ENCODE measurements around the gene PARL.

PARL gene

GRCh38 chr3:183815563-183815940, 69.1 kb downstream of the PARL start:
- TF ChIP-seq USF1 (IDR thresholded peaks at IDR 0.05) (no peak), REST (IDR thresholded peaks at IDR 0.05; ENCODE audit: low read depth) (no peak), ZBTB7A (IDR thresholded peaks at IDR 0.05; ENCODE audit: low read depth) (no peak), TCF12 (IDR thresholded peaks at IDR 0.05; ENCODE audit: low read depth) (no peak), EP300 (IDR thresholded peaks at IDR 0.05; ENCODE audit: borderline replicate concordance) (no peak), EGR1 (IDR thresholded peaks at IDR 0.05) (no peak), TEAD4 (IDR thresholded peaks at IDR 0.05) (no peak), TAF1 (IDR thresholded peaks at IDR 0.05; ENCODE audit: low read depth) (no peak), FOXM1 (IDR thresholded peaks at IDR 0.05; ENCODE audit: borderline replicate concordance, low read depth) (no peak), NFIC (IDR thresholded peaks at IDR 0.05) (no peak), YY1 (IDR thresholded peaks at IDR 0.05; ENCODE audit: low read depth) (no peak), CEBPB (IDR thresholded peaks at IDR 0.05) (no peak), MAX (IDR thresholded peaks at IDR 0.05) (no peak), RAD21 (IDR thresholded peaks at IDR 0.05; ENCODE audit: low read depth) (no peak), CREB1 (IDR thresholded peaks at IDR 0.05; ENCODE audit: low read depth) (no peak)

- no peak for TF ChIP-seq CEBPB (IDR thresholded peaks at IDR 0.05)
These were observed 70.4 kb downstream of the PARL start for GRCh38 chr3:183814240-183814639.

- TF ChIP-seq YY1 (IDR thresholded peaks at IDR 0.05; ENCODE audit: low read depth) (no peak), EGR1 (IDR thresholded peaks at IDR 0.05) (no peak), ZBTB7A (IDR thresholded peaks at IDR 0.05; ENCODE audit: low read depth) (no peak), USF1 (IDR thresholded peaks at IDR 0.05) (no peak), CEBPB (IDR thresholded peaks at IDR 0.05) (no peak), TAF1 (IDR thresholded peaks at IDR 0.05; ENCODE audit: low read depth) (no peak), TEAD4 (IDR thresholded peaks at IDR 0.05) (no peak), EP300 (IDR thresholded peaks at IDR 0.05; ENCODE audit: borderline replicate concordance) (no peak), TCF12 (IDR thresholded peaks at IDR 0.05; ENCODE audit: low read depth) (no peak), MAX (IDR thresholded peaks at IDR 0.05) (no peak), RAD21 (IDR thresholded peaks at IDR 0.05; ENCODE audit: low read depth) (no peak)
These were observed 71.8 kb downstream of the PARL start for GRCh38 chr3:183812761-183813445.

- no peak for TF ChIP-seq MAX (IDR thresholded peaks at IDR 0.05)
- no peak for TF ChIP-seq FOXM1 (IDR thresholded peaks at IDR 0.05; ENCODE audit: borderline replicate concordance, low read depth)
These were observed 73.0 kb downstream of the PARL start for GRCh38 chr3:183811638-183812037.

GRCh38 chr3:183810643-183811594, 73.8 kb downstream of the PARL start:
- no peak for TF ChIP-seq TAF1 (IDR thresholded peaks at IDR 0.05; ENCODE audit: low read depth)
- no peak for TF ChIP-seq REST (IDR thresholded peaks at IDR 0.05; ENCODE audit: low read depth)
- no peak for TF ChIP-seq NFIC (IDR thresholded peaks at IDR 0.05)
- TF ChIP-seq EP300 (IDR thresholded peaks at IDR 0.05; ENCODE audit: borderline replicate concordance), result no peak
- TF ChIP-seq TCF12 (IDR thresholded peaks at IDR 0.05; ENCODE audit: low read depth), result no peak
- no peak for TF ChIP-seq ZBTB7A (IDR thresholded peaks at IDR 0.05; ENCODE audit: low read depth)
- no peak for TF ChIP-seq FOXM1 (IDR thresholded peaks at IDR 0.05; ENCODE audit: borderline replicate concordance, low read depth)
- TF ChIP-seq CEBPB (IDR thresholded peaks at IDR 0.05), result no peak
- TF ChIP-seq CREB1 (IDR thresholded peaks at IDR 0.05; ENCODE audit: low read depth), result no peak
- TF ChIP-seq MAX (IDR thresholded peaks at IDR 0.05), result no peak
- no peak for TF ChIP-seq TEAD4 (IDR thresholded peaks at IDR 0.05)
- TF ChIP-seq YY1 (IDR thresholded peaks at IDR 0.05; ENCODE audit: low read depth), result no peak
